Smooth muscle cell of the coronary artery (primary cell): Measurements from ENCODE around the gene GNL1. TPM values are rescaled to one million over a fixed set of nuclear protein-coding genes. Genes with fewer than 3 reads are reported as not detected.

ENCODE experiments used
- total RNA-seq: library from RNA; depleted of rRNA; stranded (reverse); fragments of >200 nt; gene quantifications from 2 replicates; pipeline ENCODE4 v1.2.3, GENCODE V29; 2014; ENCODE audit warnings: low replicate concordance

Gene GNL1
- 48.1 and 59.3 TPM in 2 replicates for total RNA-seq

GRCh38 chr6:30556066-30556905, at the start of gene GNL1:
TSS of gene GNL1 (minus strand) at chr6:30556489. CDS start at chr6:30556203, 286 bp downstream.

GRCh38 chr6:30571075-30571761, 14.9 kb upstream of the GNL1 start, which contains the start of gene ABCF1:
TSS of gene ABCF1 (plus strand) at chr6:30571442. CDS start at chr6:30571488, 46 bp downstream.

GRCh38 chr6:30556906-30557682, 805 bp upstream of the GNL1 start, which contains the start of gene PRR3:
TSS of gene PRR3 (plus strand) at chr6:30557295. CDS start at chr6:30557345, 50 bp downstream.

Other genes starting within 250 kb of the GNL1 start
- 6.7 and 7.6 TPM in 2 replicates for gene TRIM39, start 229.6 kb downstream of the GNL1 start, total RNA-seq
- gene RPP21, start 211.3 kb downstream of the GNL1 start, total RNA-seq, result 11.7 and 24.4 TPM in 2 replicates
- 159 and 210 TPM in 2 replicates for gene HLA-E, start 67.0 kb downstream of the GNL1 start, total RNA-seq
- gene PRR3, start 806 bp upstream of the GNL1 start, total RNA-seq, result 3.9 and 6.0 TPM in 2 replicates
- 36.5 and 46.5 TPM in 2 replicates for gene ABCF1, start 15.0 kb upstream of the GNL1 start, total RNA-seq
- gene PPP1R10, start 60.8 kb upstream of the GNL1 start, total RNA-seq, result 7.3 and 10.0 TPM in 2 replicates
- 36.3 and 43.5 TPM in 2 replicates for gene MRPS18B, start 61.4 kb upstream of the GNL1 start, total RNA-seq
- gene ATAT1, start 70.4 kb upstream of the GNL1 start, total RNA-seq, result 2.5 and 4.0 TPM in 2 replicates
- 2.5 and 2.7 TPM in 2 replicates for gene C6orf136, start 90.6 kb upstream of the GNL1 start, total RNA-seq
- 34.6 and 46.2 TPM in 2 replicates for gene DHX16, start 116.5 kb upstream of the GNL1 start, total RNA-seq
- 28.8 and 52.0 TPM in 2 replicates for gene PPP1R18, start 130.2 kb upstream of the GNL1 start, total RNA-seq
- 1.2 and 1.5 TPM in 2 replicates for gene NRM, start 134.5 kb upstream of the GNL1 start, total RNA-seq
- gene MDC1, start 160.8 kb upstream of the GNL1 start, total RNA-seq, result 1.8 and 5.0 TPM in 2 replicates
- gene TUBB, start 163.9 kb upstream of the GNL1 start, total RNA-seq, result 361 and 456 TPM in 2 replicates
- gene FLOT1, start 186.2 kb upstream of the GNL1 start, total RNA-seq, result 79.3 and 96.3 TPM in 2 replicates
- gene IER3, start 188.1 kb upstream of the GNL1 start, total RNA-seq, result 9.6 and 164 TPM in 2 replicates